H9 (cell line): ENCODE measurements around the gene TBL2. TPM values are rescaled to one million over a fixed set of nuclear protein-coding genes. Genes with fewer than 3 reads are reported as not detected.
"Not testable (repeated sequence)": the region's sequence is repeated elsewhere in the genome, so short reads cannot be mapped to it uniquely, and the experiment has no call there.

ENCODE experiments used
- DNase-seq: peaks from one replicate; pipeline ENCODE4 v3.0.0-alpha.2; 2017
- H2AFZ ChIP-seq: one replicate; pipeline ENCODE4 v1.6.1; 2013; ENCODE audit warnings: mild to moderate bottlenecking, low read length, control low read depth, moderate library complexity
- H2AK5ac ChIP-seq: 2 replicates; pipeline ENCODE4 v1.6.1; 2013; ENCODE audit warnings: low read length, control low read depth, mixed read lengths; ENCODE audit not compliant: insufficient read length
- H2BK120ac ChIP-seq: one replicate; pipeline ENCODE4 v1.6.1; 2013; ENCODE audit warnings: low read depth, mild to moderate bottlenecking, low read length, control low read depth, inconsistent platforms; ENCODE audit not compliant: poor library complexity, severe bottlenecking
- H2BK12ac ChIP-seq: 2 replicates; pipeline ENCODE4 v1.6.1; 2013; ENCODE audit warnings: low read length, control low read depth, mixed read lengths, low read depth; ENCODE audit not compliant: insufficient read length
- H2BK15ac ChIP-seq: 2 replicates; pipeline ENCODE4 v1.6.1; 2013; ENCODE audit warnings: low read depth, low read length, control low read depth
- H2BK20ac ChIP-seq: one replicate; pipeline ENCODE4 v1.6.1; 2013; ENCODE audit warnings: low read depth, mild to moderate bottlenecking, low read length, control low read depth, inconsistent platforms; ENCODE audit not compliant: poor library complexity, severe bottlenecking
- H2BK5ac ChIP-seq: 2 replicates; pipeline ENCODE4 v1.6.1; 2013; ENCODE audit warnings: low read length, control low read depth, mixed read lengths; ENCODE audit not compliant: insufficient read length
- H3K14ac ChIP-seq: 2 replicates; pipeline ENCODE4 v1.6.1; 2013; ENCODE audit warnings: low read length, control low read depth; ENCODE audit not compliant: insufficient read depth
- H3K18ac ChIP-seq: 2 replicates; pipeline ENCODE4 v1.6.1; 2013; ENCODE audit warnings: low read depth, mild to moderate bottlenecking, mixed read lengths, low read length, control low read depth; ENCODE audit not compliant: insufficient read length
- H3K23ac ChIP-seq: 2 replicates; pipeline ENCODE4 v1.6.1; 2013; ENCODE audit warnings: low read length, control low read depth, mixed read lengths, low read depth; ENCODE audit not compliant: insufficient read length
- H3K23me2 ChIP-seq: 2 replicates; pipeline ENCODE4 v1.6.1; 2013; ENCODE audit warnings: low read depth, mild to moderate bottlenecking, mixed read lengths, low read length, control low read depth; ENCODE audit not compliant: insufficient read length, poor library complexity, severe bottlenecking
- H3K27ac ChIP-seq: 2 replicates; pipeline ENCODE4 v1.5.1; 2013; ENCODE audit warnings: low read length, control low read depth, mixed read lengths, low read depth; ENCODE audit not compliant: insufficient read length
- H3K27me3 ChIP-seq: 2 replicates; pipeline ENCODE4 v1.6.1; 2013; ENCODE audit warnings: low read length, control low read depth, inconsistent platforms; ENCODE audit not compliant: insufficient read depth
- H3K4ac ChIP-seq: 2 replicates; pipeline ENCODE4 v1.6.1; 2013; ENCODE audit warnings: low read depth, mild to moderate bottlenecking, control low read depth, inconsistent platforms, low read length, moderate library complexity
- H3K4me1 ChIP-seq: 2 replicates; pipeline ENCODE4 v1.6.1; 2013; ENCODE audit warnings: low read length, control low read depth, inconsistent platforms; ENCODE audit not compliant: insufficient read depth
- H3K4me2 ChIP-seq: 2 replicates; pipeline ENCODE4 v1.6.1; 2013; ENCODE audit warnings: low read length, control low read depth, mixed read lengths; ENCODE audit not compliant: insufficient read length, insufficient read depth
- H3K56ac ChIP-seq: 2 replicates; pipeline ENCODE4 v1.6.1; 2013; ENCODE audit warnings: low read depth, mild to moderate bottlenecking, mixed read lengths, low read length, control low read depth; ENCODE audit not compliant: insufficient read length
- H3K79me1 ChIP-seq: 2 replicates; pipeline ENCODE4 v1.6.1; 2013; ENCODE audit warnings: low read depth, mild to moderate bottlenecking, moderate library complexity, low read length, control low read depth, inconsistent platforms; ENCODE audit not compliant: insufficient read depth, poor library complexity, severe bottlenecking
- H3K79me2 ChIP-seq: 2 replicates; pipeline ENCODE4 v1.6.1; 2013; ENCODE audit warnings: low read length, control low read depth, inconsistent platforms; ENCODE audit not compliant: insufficient read depth
- H3K9ac ChIP-seq: 2 replicates; pipeline ENCODE4 v1.6.1; 2013; ENCODE audit warnings: low read length, control low read depth, mixed read lengths; ENCODE audit not compliant: insufficient read length; ENCODE audit errors: extremely low read depth
- H3K9me3 ChIP-seq: one replicate; pipeline ENCODE4 v1.6.1; 2013; ENCODE audit warnings: low read depth, low read length, inconsistent platforms; ENCODE audit not compliant: control insufficient read depth
- H3T11ph ChIP-seq: one replicate; pipeline ENCODE4 v1.6.1; 2013; ENCODE audit warnings: mild to moderate bottlenecking, low read length, control low read depth, inconsistent platforms
- H4K20me1 ChIP-seq: one replicate; pipeline ENCODE4 v1.6.1; 2013; ENCODE audit not compliant: control insufficient read depth, insufficient read length, insufficient read depth
- H4K5ac ChIP-seq: 2 replicates; pipeline ENCODE4 v1.6.1; 2013; ENCODE audit warnings: low read depth, mild to moderate bottlenecking, mixed read lengths, low read length, control low read depth; ENCODE audit not compliant: insufficient read length
- H4K8ac ChIP-seq: replicated peaks from 2 replicates; pipeline ENCODE4 v1.6.1; 2013; ENCODE audit warnings: low read length, control low read depth, mixed read lengths, low read depth; ENCODE audit not compliant: insufficient read length
- H4K91ac ChIP-seq: 2 replicates; pipeline ENCODE4 v1.6.1; 2013; ENCODE audit warnings: low read depth, mild to moderate bottlenecking, moderate library complexity, mixed read lengths, low read length, control low read depth; ENCODE audit not compliant: insufficient read length
- H3K27ac Mint-ChIP-seq, 3 experiments: 2 replicates in 2 of 3; 3 replicates in 1 of 3; pipeline ENCODE4 v1.8.0; 2020 to 2021; ENCODE audit warnings: mixed read lengths in 3 of 3, mild to moderate bottlenecking in 1 of 3, moderate library complexity in 1 of 3
- H3K27me3 Mint-ChIP-seq: 2 replicates; pipeline ENCODE4 v1.8.0; 2021; ENCODE audit warnings: low read depth, mild to moderate bottlenecking, moderate library complexity, mixed read lengths
- H3K36me3 Mint-ChIP-seq, 3 experiments: 2 replicates in 2 of 3; 3 replicates in 1 of 3; pipeline ENCODE4 v1.8.0; 2020 to 2021; ENCODE audit warnings: low read depth in 3 of 3, mixed read lengths in 3 of 3; ENCODE audit not compliant: insufficient read depth in 1 of 3
- H3K4me1 Mint-ChIP-seq, 2 experiments: 2 replicates each; pipeline ENCODE4 v1.8.0; 2020; ENCODE audit warnings: mixed read lengths in 2 of 2
- H3K4me3 Mint-ChIP-seq, 2 experiments: 2 replicates in 1 of 2; 3 replicates in 1 of 2; pipeline ENCODE4 v1.8.0; 2020 to 2021; ENCODE audit warnings: mild to moderate bottlenecking in 2 of 2, mixed read lengths in 2 of 2, moderate library complexity in 1 of 2
- H3K9me3 Mint-ChIP-seq, 2 experiments: 2 replicates in 1 of 2; 3 replicates in 1 of 2; pipeline ENCODE4 v1.8.0; 2020; ENCODE audit warnings: mild to moderate bottlenecking in 2 of 2, mixed read lengths in 2 of 2, moderate library complexity in 1 of 2
- CTCF ChIP-seq: fragments of 200-600 bp; sonication (generic); conservative IDR thresholded peaks from 3 replicates; pipeline ENCODE4 v1.8.0; 2021; ENCODE audit warnings: antibody characterized with exemption, mild to moderate bottlenecking
- WGBS: extraction: QIAGEN DNeasy Blood & Tissue Kit; methylation state at CpG from one replicate; pipeline ENCODE4 v1.1.7; 2013; ENCODE audit warnings: missing lambda C conversion rate, low lambda C conversion rate, mixed read lengths; ENCODE audit not compliant: insufficient read length; ENCODE audit errors: extremely low coverage; 5-methylcytosine and 5-hydroxymethylcytosine counted together
- total RNA-seq: library from RNA; stranded (reverse); gene quantifications from 2 replicates; pipeline ENCODE4 v1.2.1, GENCODE V29; 2021

The TBL2 gene
- total RNA-seq, 1 experiment from 2014 or later, result 26.7 TPM

- Histone ChIP-seq H3K56ac (no peak overlapping the region), H4K20me1 (no peaks in the 10 kb centered on the region), H3T11ph (no peak overlapping the region), H4K8ac (no peak overlapping the region), H3K23ac (no peak overlapping the region), H4K91ac (no peak overlapping the region), H3K4ac (no peak overlapping the region), H2BK12ac (no peak overlapping the region), H3K9ac (no peak overlapping the region), H2BK5ac (no peak overlapping the region), H3K4me1 (no peaks in the 10 kb centered on the region), H3K23me2 (peaks cover 6% of the 10 kb centered on the region), H3K14ac (no peak overlapping the region), H2BK120ac (no peak overlapping the region), H2AFZ (no peak overlapping the region), H3K4me2 (no peak overlapping the region), H4K5ac (no peak overlapping the region), H3K79me2 (peaks cover 5% of the 10 kb centered on the region; the same call in 1 of the 2 replicates), H2AK5ac (no peak overlapping the region), H3K27me3 (0 out of 2 replicates have a peak, but pooled peaks cover 3% of the 10 kb centered on the region), H3K9me3 (no peaks in the 10 kb centered on the region), H2BK15ac (no peak overlapping the region), H3K18ac (no peak overlapping the region), H3K27ac (no peak overlapping the region), H2BK20ac (no peak overlapping the region), H3K79me1 (no peaks in the 10 kb centered on the region)
- no CpG with 5 or more reads among the region's 6 CpGs for WGBS
- no peak for DNase-seq
- no peak for TF ChIP-seq CTCF
- H3K36me3 Mint-ChIP-seq, result peaks cover 8 to 29% (median 15%) of the 10 kb centered on the region in 3 experiments; a peak in 6 of 7 replicates
- peaks cover 8 to 12% of the 10 kb centered on the region in 2 experiments for H3K4me1 Mint-ChIP-seq
- peaks cover 3 to 4% of the 10 kb centered on the region in 2 experiments; a peak in 3 of 5 replicates for H3K9me3 Mint-ChIP-seq
- peak overlapping the region; percentile 83 to 87 for H3K4me3 Mint-ChIP-seq
- H3K27me3 Mint-ChIP-seq, result peaks cover 18% of the 10 kb centered on the region
- no peak overlapping the region for H3K27ac Mint-ChIP-seq
Measured at GRCh38 chr7:73555411-73555982, 22.9 kb downstream of the TBL2 start.

GRCh38 chr7:73550093-73550492 lies 28.3 kb downstream of the TBL2 start:
- H3K14ac ChIP-seq, H2AK5ac ChIP-seq, H4K5ac ChIP-seq, H3K4ac ChIP-seq, H4K91ac ChIP-seq, H3K9ac ChIP-seq, H3K27me3 ChIP-seq, H3K23ac ChIP-seq, H2AFZ ChIP-seq, H3K4me1 ChIP-seq, H3K4me1 Mint-ChIP-seq, H3K23me2 ChIP-seq, DNase-seq, H2BK15ac ChIP-seq, H3K18ac ChIP-seq, H3T11ph ChIP-seq, H4K8ac ChIP-seq, H2BK20ac ChIP-seq, H3K79me1 ChIP-seq, H2BK120ac ChIP-seq, H3K27ac ChIP-seq, H3K56ac ChIP-seq, H2BK5ac ChIP-seq, H3K27ac Mint-ChIP-seq, H3K4me2 ChIP-seq, H3K79me2 ChIP-seq, H2BK12ac ChIP-seq, H3K4me3 Mint-ChIP-seq, H3K9me3 Mint-ChIP-seq, H3K27me3 Mint-ChIP-seq, H4K20me1 ChIP-seq, H3K9me3 ChIP-seq: not testable (repeated sequence)
- peaks cover 8 to 51% (median 28%) of the 10 kb centered on the region in 3 experiments; a peak in 6 of 7 replicates for H3K36me3 Mint-ChIP-seq
- no CpG with 5 or more reads among the region's 5 CpGs for WGBS
